Fibroblast of skin of right quadriceps (primary cell): ENCODE results near the gene NDUFAF8.

Source experiments
- DNase-seq: peaks from one replicate; pipeline ENCODE4 v3.0.0-alpha.2; 2013

NDUFAF8 gene, protein sequence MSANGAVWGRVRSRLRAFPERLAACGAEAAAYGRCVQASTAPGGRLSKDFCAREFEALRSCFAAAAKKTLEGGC

GRCh38 chr17:81238815-81239713, at the start of gene NDUFAF8, which contains the start of gene TEPSIN:
NDUFAF8 (plus strand) TSS chr17:81239318; CDS start chr17:81239364, 46 bp downstream.
TEPSIN (minus strand) TSS chr17:81239055; CDS start chr17:81239033, 22 bp downstream.
- DNase-seq, result peak; percentile 100

DNA sequence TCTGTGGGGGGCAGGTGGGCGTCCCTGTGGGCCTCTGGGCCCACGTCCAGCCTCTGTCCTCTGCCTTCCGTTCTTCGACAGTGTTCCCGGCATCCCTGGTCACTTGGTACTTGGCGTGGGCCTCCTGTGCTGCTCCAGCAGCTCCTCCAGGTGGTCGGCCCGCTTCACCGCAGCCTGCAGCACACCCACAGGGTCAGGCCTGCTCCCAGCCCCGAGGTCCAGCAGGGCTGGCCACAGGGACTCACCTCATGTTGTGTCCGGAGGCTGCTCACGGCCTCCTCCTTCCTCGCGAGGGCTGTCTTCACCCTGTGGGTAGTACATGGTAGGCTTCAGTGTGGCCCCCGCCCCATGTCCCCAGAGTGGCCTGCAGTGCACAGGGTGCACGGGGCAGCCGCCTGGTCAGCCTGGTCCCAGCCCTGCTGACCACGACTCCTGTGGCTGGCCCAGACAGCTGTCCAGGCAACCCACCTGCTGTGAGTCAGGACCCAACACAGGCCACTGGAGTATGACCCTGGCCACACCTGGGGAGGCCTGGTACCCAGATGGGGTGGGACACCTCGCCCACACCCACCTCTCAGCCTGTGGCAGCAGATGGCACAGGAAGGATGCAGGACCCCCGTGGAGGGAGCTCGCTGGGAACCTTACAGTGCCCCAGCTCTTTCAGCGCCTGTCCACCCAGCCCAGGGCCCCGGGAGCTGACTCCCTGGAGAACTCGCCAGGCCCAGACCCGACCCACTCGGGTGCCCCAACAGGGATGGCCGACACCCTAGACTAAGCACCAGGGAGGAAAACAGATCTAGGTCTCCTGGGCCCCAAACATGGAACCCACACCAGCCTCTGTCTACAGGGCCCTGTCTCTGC, 49.2 kb upstream of the NDUFAF8 start:
- DNase-seq, result no peak

DNA sequence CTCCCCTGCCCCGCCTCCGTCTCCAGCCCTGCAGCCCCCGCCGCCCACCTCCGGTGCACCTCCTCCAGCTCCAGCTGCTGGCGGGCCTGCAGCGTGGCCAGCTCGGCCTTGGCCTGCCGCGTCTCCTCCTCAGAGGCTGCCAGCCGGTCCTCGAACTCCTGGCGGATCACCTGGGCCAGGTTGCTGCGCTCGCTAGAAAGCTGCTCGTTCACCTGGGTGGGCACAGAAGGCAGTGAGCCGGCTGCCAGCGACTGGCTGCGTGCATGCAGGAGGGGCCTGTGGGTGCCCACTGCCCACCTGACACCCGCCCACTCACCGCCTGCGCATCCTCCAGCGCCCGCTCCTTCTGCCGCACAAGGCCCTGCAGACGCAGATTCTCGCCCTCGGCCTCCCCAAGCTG, 48.5 kb upstream of the NDUFAF8 start:
- no peak for DNase-seq

GRCh38 chr17:81191116-81191515, 48.0 kb upstream of the NDUFAF8 start:
- no peak for DNase-seq

DNA sequence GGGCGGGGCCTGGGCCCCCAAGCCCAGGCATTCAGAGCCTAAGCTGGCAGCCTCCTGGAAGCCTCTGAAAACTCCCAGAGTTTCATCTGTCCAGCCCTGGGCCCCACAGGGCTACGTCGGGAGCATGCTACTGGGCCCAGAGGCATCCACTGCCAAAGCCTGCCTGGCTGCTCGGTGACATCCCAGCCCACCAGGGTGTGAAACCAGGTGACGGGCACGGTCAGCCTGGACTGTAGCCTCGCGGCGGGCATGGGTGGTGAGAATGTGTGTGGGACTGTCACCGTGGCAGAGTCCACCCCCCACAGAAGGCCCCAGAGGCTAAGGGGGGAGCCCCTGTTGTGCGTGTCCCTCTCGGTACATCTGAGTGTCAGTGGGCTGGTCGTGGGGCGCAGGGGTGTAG, 47.5 kb upstream of the NDUFAF8 start:
- no peak for DNase-seq

DNA sequence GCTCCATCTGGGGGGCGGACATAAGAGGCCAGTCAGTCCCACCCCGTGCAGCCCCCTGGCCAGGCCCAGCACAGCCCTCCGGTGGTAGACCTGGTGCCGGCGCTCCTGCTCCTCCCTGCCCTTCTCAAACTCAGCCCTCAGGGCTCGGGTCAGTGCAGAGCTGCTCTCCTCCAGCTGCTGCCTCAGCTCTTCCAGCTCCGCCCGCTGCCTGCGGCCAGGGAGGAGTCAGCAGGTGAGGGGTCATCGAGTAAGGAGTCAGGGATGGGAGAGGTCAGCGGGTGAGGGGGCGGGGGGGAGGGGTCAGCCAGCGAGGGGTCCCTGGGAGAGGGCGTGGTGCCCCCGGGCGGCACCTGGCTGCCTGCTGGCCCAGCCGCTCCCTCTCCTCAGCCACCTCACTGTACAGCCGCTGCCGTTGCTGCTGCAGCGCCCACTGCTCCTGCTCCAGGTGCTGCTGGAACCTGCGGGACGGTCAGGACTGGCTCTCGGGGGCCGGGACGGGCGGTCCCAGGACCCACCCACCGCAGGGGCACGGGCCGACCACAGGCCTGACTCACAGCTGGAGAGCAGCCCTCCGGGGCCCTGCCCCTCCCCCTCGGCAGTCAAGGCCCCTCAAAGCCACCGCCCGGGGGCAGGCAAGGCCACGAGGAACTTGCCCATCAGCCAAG, 46.6 kb upstream of the NDUFAF8 start:
- no peak for DNase-seq

- DNase-seq, result no peak
Observed at GRCh38 chr17:81193051-81193410, 46.1 kb upstream of the NDUFAF8 start.

DNA sequence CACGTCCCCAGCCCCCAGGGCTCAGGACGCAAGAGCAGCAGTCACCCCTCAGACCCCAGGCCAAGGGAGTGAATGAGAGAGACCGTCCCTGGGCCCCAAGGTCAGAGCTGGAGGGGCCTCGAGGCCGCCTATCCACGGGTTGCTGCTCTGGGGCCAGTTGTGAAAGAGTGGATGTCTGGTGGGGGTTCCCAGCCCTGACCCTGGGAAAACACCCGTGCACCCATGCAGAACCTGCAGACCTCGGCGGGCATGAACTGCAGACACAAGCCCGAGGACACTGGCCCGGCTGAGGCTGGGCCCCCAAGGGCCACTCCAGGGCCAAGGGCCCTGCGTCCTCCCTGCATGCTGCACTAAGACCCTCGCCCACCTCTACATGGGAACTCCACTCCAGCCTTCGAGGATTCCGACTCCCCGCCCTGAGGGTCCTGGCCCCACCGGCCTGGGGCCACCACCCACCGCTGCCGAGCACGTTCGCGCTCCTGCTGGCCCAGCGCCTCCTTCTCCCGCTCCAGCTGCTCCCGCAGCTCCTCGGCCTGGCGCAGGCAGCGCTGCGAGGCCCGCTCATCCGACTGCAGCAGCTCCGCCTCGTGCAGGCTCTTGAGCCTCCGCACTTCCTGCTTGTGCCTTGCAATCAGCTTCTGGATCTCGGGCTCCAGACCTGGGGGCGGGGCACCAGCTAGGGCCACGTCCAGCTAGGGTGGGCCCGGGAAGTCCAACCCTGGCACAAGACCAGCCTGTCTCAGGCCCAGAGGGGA, 45.5 kb upstream of the NDUFAF8 start:
- DNase-seq, result no peak

DNA sequence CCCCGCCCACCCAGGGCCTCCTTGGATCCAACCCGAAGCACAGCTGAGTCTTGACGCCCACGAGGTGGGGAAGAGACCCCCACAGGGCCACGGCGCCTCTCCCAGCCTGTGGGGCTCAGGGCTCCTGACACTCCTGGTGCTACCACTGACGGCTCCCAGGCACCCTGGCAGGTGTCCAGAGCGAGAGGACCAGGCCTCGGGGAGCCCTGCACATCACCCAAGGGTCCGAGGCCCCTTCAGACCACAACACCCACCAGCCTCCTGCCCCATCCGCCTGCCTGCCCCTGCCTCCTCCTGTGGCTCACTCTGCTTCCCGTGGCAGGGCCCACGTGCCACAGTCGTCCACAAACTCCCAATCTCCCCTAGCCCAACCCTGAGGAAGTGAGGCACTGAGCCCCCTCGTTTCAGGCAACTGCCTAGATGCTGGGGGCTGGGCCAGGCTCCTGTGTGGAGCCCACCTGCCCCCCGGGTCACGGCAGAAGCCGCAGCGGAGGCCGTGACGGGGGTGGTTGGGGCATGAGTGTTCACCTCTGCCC, 44.8 kb upstream of the NDUFAF8 start:
- DNase-seq, result no peak

- DNase-seq, result no peak
Observed at GRCh38 chr17:81194941-81195901, 43.9 kb upstream of the NDUFAF8 start.

DNA sequence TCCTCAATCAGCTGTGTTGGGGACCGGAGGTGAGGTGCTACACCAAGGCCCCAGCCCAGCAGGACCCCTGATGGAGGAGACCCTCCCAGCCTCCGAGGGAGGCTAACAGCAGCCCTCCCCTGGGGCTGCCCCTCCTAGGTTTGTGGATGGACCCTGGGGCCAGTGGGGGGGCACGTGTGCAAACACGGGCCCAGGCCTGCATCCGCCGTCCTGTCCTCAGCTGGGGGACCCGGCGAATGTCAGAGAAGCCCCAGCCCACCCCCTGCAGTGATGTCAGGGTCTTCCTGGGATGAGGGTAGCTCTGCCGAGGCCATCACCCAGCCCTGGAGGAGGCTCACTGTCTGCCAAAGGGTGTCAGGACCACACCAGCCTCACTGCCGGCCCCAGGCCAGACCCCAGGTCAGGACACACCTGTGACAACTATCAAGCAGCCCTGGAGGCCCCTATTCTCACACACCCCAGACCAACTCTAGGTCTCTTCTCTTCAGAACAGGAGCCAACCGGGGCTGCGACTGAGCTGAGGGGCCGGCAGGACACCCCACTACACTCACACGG, 43.1 kb upstream of the NDUFAF8 start:
- DNase-seq, result no peak

- no peak for DNase-seq
Observed at GRCh38 chr17:81196505-81197408, 42.4 kb upstream of the NDUFAF8 start.

GRCh38 chr17:81197409-81197795, 41.7 kb upstream of the NDUFAF8 start:
- DNase-seq, result no peak

DNA sequence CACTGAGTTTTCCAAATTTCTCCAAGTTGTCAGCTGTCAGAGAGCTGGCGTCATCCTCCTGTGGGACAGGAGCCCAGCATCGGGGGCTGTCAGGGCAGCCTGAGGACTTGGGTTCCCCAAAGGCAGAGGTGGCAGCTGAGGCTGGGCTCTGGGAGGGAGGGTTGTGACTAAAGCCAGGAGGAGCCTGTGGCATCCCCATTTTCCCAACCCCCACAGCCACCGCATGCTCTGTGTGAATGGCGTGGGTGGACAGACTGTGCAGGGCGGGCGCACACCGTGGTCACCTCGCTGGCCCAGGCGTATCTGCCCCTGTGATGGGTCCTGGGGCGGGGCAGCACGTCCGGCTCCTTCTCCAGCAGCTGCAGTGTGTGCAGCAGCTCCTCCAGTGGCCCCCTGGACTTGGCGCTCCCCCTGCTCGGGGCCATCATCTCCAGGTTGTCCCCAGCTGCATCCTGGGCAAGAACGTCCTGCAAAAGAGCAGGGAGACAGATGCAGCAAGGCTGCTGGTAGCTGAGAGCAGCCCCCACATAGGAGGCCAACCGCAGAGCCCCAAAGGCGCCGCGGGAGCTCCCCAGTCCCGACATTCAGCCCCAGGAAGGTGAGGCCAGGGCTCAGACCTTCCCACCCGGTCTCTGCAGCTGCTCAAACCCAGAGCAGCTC, 41.2 kb upstream of the NDUFAF8 start:
- no peak for DNase-seq

- no peak for DNase-seq
Observed at GRCh38 chr17:81198826-81199481, 40.2 kb upstream of the NDUFAF8 start.

DNA sequence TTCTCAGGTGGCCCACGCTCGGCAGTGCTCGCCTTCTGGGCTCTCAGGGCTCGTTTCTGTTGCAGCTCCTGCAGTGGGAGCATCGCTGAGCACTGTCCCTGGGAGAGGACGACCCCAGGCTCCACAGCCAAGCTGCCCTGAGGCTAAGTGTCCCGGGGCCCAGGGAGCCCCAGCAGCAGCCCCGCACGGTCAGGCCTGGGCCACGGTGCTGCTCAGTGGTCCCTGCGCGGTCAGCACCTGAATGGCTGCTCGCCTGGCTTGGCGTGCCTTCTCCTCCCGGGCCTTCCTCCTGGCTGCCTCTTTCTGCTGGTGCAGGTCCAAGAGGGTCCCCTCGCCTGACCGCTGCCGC, 39.7 kb upstream of the NDUFAF8 start:
- no peak for DNase-seq

DNA sequence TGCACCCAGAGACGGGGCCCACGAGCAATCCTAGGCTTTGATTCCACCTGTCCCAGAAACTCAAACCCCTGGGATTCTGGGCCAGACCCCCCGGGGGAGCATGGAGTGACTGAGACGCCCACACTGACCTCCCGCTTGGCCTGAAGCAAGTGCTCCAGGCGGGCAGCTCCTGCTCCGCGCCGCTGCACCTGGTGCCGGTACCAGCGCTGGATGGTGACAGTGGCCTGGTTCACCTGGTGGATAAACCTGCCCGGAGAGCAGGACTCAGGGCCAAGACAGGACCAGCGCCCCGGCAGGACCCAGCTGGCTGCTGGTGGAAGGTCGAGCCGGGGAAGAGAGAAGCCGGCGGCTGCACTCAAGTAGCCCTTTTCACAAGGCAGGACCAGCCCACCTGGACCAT, 38.9 kb upstream of the NDUFAF8 start:
- no peak for DNase-seq
